HepG2 (cell line): ENCODE results near the gene LAMP2. TPM values are rescaled to one million over a fixed set of nuclear protein-coding genes. Genes with fewer than 3 reads are reported as not detected.

Source experiments
- ATAC-seq: fragments of 200-7000 bp; cut with Tn5 transposase; 3 replicates; pipeline ENCODE4 v1.9.1; 2020; ENCODE audit warnings: mild to moderate bottlenecking, moderate library complexity
- BruUV-seq: library from RNA; stranded (reverse); fragments of 400-500 nt; replicated peaks from 2 replicates; lab custom pipeline; 2021; lab: Mats Ljungman, UMichigan
- CTCF ChIA-PET: fragments of 300-600 bp; formaldehyde crosslinking; extraction: SDS; loops from one replicate; lab custom pipeline; 2021; ENCODE audit warnings: low total read pairs, inconsistent platforms, low intra/inter-chr PET ratio; lab: Yijun Ruan, JAX
- POLR2A ChIA-PET: fragments of 350-600 bp; sonication (Branson Sonifier 250); formaldehyde crosslinking; loops from one replicate; lab custom pipeline; 2020; ENCODE audit warnings: antibody characterized with exemption, inconsistent platforms; lab: Yijun Ruan, JAX
- DNase-seq: peaks from one replicate; pipeline ENCODE4 v3.0.0-alpha.2; 2015; ENCODE audit warnings: low spot score
- FAIRE-seq: peaks from 3 replicates; lab custom pipeline; 2011; peaks lifted over from hg19 to GRCh38; lab: Jason Lieb, UNC
- H2AFZ ChIP-seq: one replicate; pipeline ENCODE4 v1.6.1; 2011; ENCODE audit warnings: low read length, inconsistent platforms
- H3K27ac ChIP-seq: fragments of 300-600 bp; 3 replicates; pipeline ENCODE4 v1.8.0; 2011; ENCODE audit warnings: mixed run types, mild to moderate bottlenecking, mixed read lengths, low read length, inconsistent platforms; ENCODE audit not compliant: insufficient read depth; ENCODE audit errors: extremely low read length
- H3K27me3 ChIP-seq, 2 experiments: fragments of 200-600 bp in 1 of 2; 2 replicates in 1 of 2; 3 replicates in 1 of 2; pipeline versions ENCODE4 v1.6.0 to v1.8.0; 2011; ENCODE audit warnings: low read length in 2 of 2, mild to moderate bottlenecking in 2 of 2, moderate library complexity in 2 of 2, inconsistent platforms in 1 of 2; ENCODE audit not compliant: insufficient read depth in 2 of 2, control insufficient read depth in 1 of 2
- H3K36me3 ChIP-seq, 2 experiments: fragments of 200-600 bp in 1 of 2; replicated peaks in 1 of 2; 2 replicates in 1 of 2; 3 replicates in 1 of 2; pipeline versions ENCODE4 v1.5.1 to v1.8.0; 2011; ENCODE audit warnings: low read length in 2 of 2, inconsistent platforms in 1 of 2; ENCODE audit not compliant: insufficient read depth in 2 of 2, control insufficient read depth in 1 of 2
- H3K4me1 ChIP-seq: 2 replicates; pipeline ENCODE4 v1.5.1; 2012; ENCODE audit warnings: low read length, inconsistent platforms; ENCODE audit not compliant: insufficient read depth
- H3K4me2 ChIP-seq: 2 replicates; pipeline ENCODE4 v1.6.0; 2011; ENCODE audit warnings: low read depth, low read length, inconsistent platforms
- H3K4me3 ChIP-seq, 3 experiments: fragments of 200-600 bp in 1 of 3; sonication (generic), shearing (Covaris generic) in 1 of 3; replicated peaks in 1 of 3; 2 replicates each; pipeline ENCODE4 v1.5.1; 2011 to 2016; ENCODE audit warnings: low read length in 3 of 3, inconsistent platforms in 2 of 3, low read depth in 2 of 3, mild to moderate bottlenecking in 2 of 3, control low read depth in 1 of 3, mixed read lengths in 1 of 3; ENCODE audit not compliant: insufficient read depth in 1 of 3
- H3K79me2 ChIP-seq: one replicate; pipeline ENCODE4 v1.6.1; 2011; ENCODE audit warnings: low read length, inconsistent platforms; ENCODE audit not compliant: insufficient read depth
- H3K9ac ChIP-seq: 2 replicates; pipeline ENCODE4 v1.6.0; 2011; ENCODE audit warnings: mild to moderate bottlenecking, low read depth, low read length, inconsistent platforms; ENCODE audit not compliant: insufficient read depth
- H3K9me3 ChIP-seq: 2 replicates; pipeline ENCODE4 v1.5.1; 2012; ENCODE audit warnings: mild to moderate bottlenecking, low read length
- H4K20me1 ChIP-seq: 2 replicates; pipeline ENCODE4 v1.6.0; 2011; ENCODE audit warnings: inconsistent platforms, mild to moderate bottlenecking, low read length, moderate library complexity; ENCODE audit not compliant: insufficient read depth
- ASH2L ChIP-seq: fragments of 300-600, 200-600 bp; sonication (generic); IDR thresholded peaks from 2 replicates; pipeline ENCODE4 v1.7.0; 2017; ENCODE audit warnings: low read depth, mild to moderate bottlenecking, moderate library complexity, mixed read lengths, low read length; ENCODE audit not compliant: insufficient read length
- CBX5 ChIP-seq: sonication (generic); formaldehyde crosslinking; IDR thresholded peaks from 2 replicates; pipeline ENCODE4 v1.4.0; 2020; ENCODE audit warnings: missing genetic modification reagents, borderline replicate concordance
- CENPBD1 ChIP-seq: sonication (generic); formaldehyde crosslinking; IDR thresholded peaks from 2 replicates; pipeline ENCODE4 v1.8.0; 2022; ENCODE audit warnings: missing genetic modification reagents, low read depth, mild to moderate bottlenecking, borderline replicate concordance
- FLYWCH1 ChIP-seq: sonication (generic); formaldehyde crosslinking; IDR thresholded peaks from 2 replicates; pipeline ENCODE4 v1.8.1; 2023; ENCODE audit warnings: mild to moderate bottlenecking, missing genetic modification reagents
- HOXA9 ChIP-seq: sonication (generic); formaldehyde crosslinking; IDR thresholded peaks from 2 replicates; pipeline ENCODE4 v1.8.1; 2022; ENCODE audit warnings: missing genetic modification reagents, mild to moderate bottlenecking, moderate library complexity, borderline replicate concordance
- ISL2 ChIP-seq: sonication (generic); formaldehyde crosslinking; IDR thresholded peaks from 2 replicates; pipeline ENCODE4 v1.5.0; 2020; ENCODE audit warnings: missing genetic modification reagents
- PCBP1 ChIP-seq: fragments of 200-400 bp; formaldehyde crosslinking; IDR thresholded peaks from 2 replicates; pipeline ENCODE4 v1.6.1; 2017; ENCODE audit warnings: mild to moderate bottlenecking, low read depth, low read length, borderline replicate concordance
- STAT5B ChIP-seq: sonication (generic); formaldehyde crosslinking; IDR thresholded peaks from 2 replicates; pipeline ENCODE4 v1.4.0; 2020; ENCODE audit warnings: missing genetic modification reagents
- TBL1XR1 ChIP-seq: fragments of 150-350 bp; IDR thresholded peaks from 2 replicates; pipeline ENCODE4 v1.6.1; 2014; ENCODE audit warnings: borderline replicate concordance, low read length; ENCODE audit not compliant: partially characterized antibody
- ZFP36 ChIP-seq: fragments of 150-350 bp; IDR thresholded peaks from 2 replicates; pipeline ENCODE4 v1.6.1; 2018; ENCODE audit warnings: borderline replicate concordance, low read length, low read depth; ENCODE audit not compliant: partially characterized antibody
- ZFX ChIP-seq: sonication (generic); formaldehyde crosslinking; IDR thresholded peaks from 2 replicates; pipeline ENCODE4 v1.4.0; 2020; ENCODE audit warnings: mild to moderate bottlenecking, low read depth, missing genetic modification reagents, moderate library complexity
- ZNF234 ChIP-seq: sonication (generic); formaldehyde crosslinking; conservative IDR thresholded peaks from 2 replicates; pipeline ENCODE4 v1.5.1; 2020; ENCODE audit warnings: mild to moderate bottlenecking, missing genetic modification reagents
- ZNF235 ChIP-seq: sonication (generic); formaldehyde crosslinking; IDR thresholded peaks from 2 replicates; pipeline ENCODE4 v1.8.1; 2023; ENCODE audit warnings: mild to moderate bottlenecking, missing genetic modification reagents, borderline replicate concordance
- ZNF841 ChIP-seq: sonication (generic); formaldehyde crosslinking; IDR thresholded peaks from 2 replicates; pipeline ENCODE4 v1.8.1; 2023; ENCODE audit warnings: missing genetic modification reagents, borderline replicate concordance
- WGBS: methylation state at CpG from one replicate; pipeline ENCODE4 v1.1.6; 2017; ENCODE audit warnings: low lambda C conversion rate; 5-methylcytosine and 5-hydroxymethylcytosine counted together
- in situ Hi-C: cut with HindIII; loops from 2 replicates; pipeline ENCODE4 v1.10.0; 2017; ENCODE audit warnings: low pct_unique_long_range_greater_than_20kb; ENCODE audit not compliant: extremely low pct_ligation_motif_present
- intact Hi-C: fragments of 100-400 bp; cut with micrococcal nuclease; formaldehyde crosslinking; loops from one replicate; pipeline ENCODE4 v1.10.0; 2022; ENCODE audit not compliant: unreplicated experiment
- polyA plus RNA-seq, 8 experiments: library from polyadenylated mRNA; depleted of rRNA in 3 of 8; stranded (reverse) in 7 of 8; unstranded in 1 of 8; fragments of >200 nt; fragmentation: Illumina TruSeq in 4 of 8; extraction: Trizol in 4 of 8; gene quantifications; 2 replicates each; pipeline versions ENCODE4 v1.2.1 to v1.2.3, GENCODE V29; 2011 to 2016; ENCODE audit warnings: low read depth in 4 of 8, missing spikeins in 1 of 8, mixed read lengths in 1 of 8; ENCODE audit not compliant: insufficient read depth in 1 of 8
- total RNA-seq, 5 experiments: library from RNA; depleted of rRNA; stranded (reverse); fragments of >200 nt; fragmentation: Illumina TruSeq; extraction: Trizol; gene quantifications; 2 replicates each; pipeline ENCODE4 v1.2.3, GENCODE V29; 2016; ENCODE audit warnings: low read depth in 1 of 5

The LAMP2 gene
- total and polyA plus RNA-seq, 2 of the 13 experiments (the other 11 are each of a cell fraction or from before 2014, with no cell fraction given) = 127 to 170 TPM

- H3K9me3 ChIP-seq = no peaks in the 10 kb centered on the region
- H3K4me2 ChIP-seq = peak overlapping the region; percentile 63
- FAIRE-seq (no peak), ATAC-seq (no peak), DNase-seq (no peak)
- CTCF ChIA-PET = no interaction called here
- 0% methylated on average over 1 of the region's 4 CpGs for WGBS
- BruUV-seq = no TSS peak
- peak overlapping the region; percentile 80 to 89 (median 81) for H3K4me3 ChIP-seq
- H3K27ac ChIP-seq = peak overlapping the region; percentile 90
- H3K79me2 ChIP-seq = peaks cover 47% of the 10 kb centered on the region
- TF ChIP-seq ZNF235 (CRISPR knock-in tag) = no peak
- TF ChIP-seq FLYWCH1 (CRISPR knock-in tag) = no peak
- no peak for TF ChIP-seq STAT5B
- TF ChIP-seq PCBP1 = no peak
- TF ChIP-seq ASH2L = no peak
- no peak for TF ChIP-seq HOXA9 (CRISPR knock-in tag)
- no peak for TF ChIP-seq ZFP36
- no peak for TF ChIP-seq ZNF841
- TF ChIP-seq CBX5 (CRISPR knock-in tag) = no peak
- no peak for TF ChIP-seq ZNF234 (CRISPR knock-in tag)
- no peak for TF ChIP-seq ZFX
- no peak for TF ChIP-seq CENPBD1 (CRISPR knock-in tag)
- no peak for TF ChIP-seq TBL1XR1
- TF ChIP-seq ISL2 = no peak
- no peak overlapping the region for H2AFZ ChIP-seq
- peaks cover 9% of the 10 kb centered on the region for H4K20me1 ChIP-seq
- no peaks in the 10 kb centered on the region for H3K27me3 ChIP-seq
- intact Hi-C loops = loop anchor here (10.0 kb wide), 1 partner anchor 153 kb away; the partner anchor contains the start of gene TMEM255A
- H3K4me1 ChIP-seq = peaks cover 41% of the 10 kb centered on the region
- no peaks in the 10 kb centered on the region for H3K36me3 ChIP-seq
- in situ Hi-C loops = loop anchor here (25.0 kb wide), 1 partner anchor 231 kb away; no protein-coding TSS in a partner anchor
- POLR2A ChIA-PET = interaction anchor here (1.5 to 1.8 kb wide), 3 partner anchors 18 to 285 kb away, joined by 3 to 26 read pairs (median 10); partner anchors contain the start of gene CUL4B
- peak overlapping the region; percentile 84 for H3K9ac ChIP-seq
Measured at GRCh38 chrX:120468071-120468470, 1.0 kb downstream of the LAMP2 start.
